ENCODE results near the gene MGAT5.
A peak's percentile ranks its signal among the peaks of the same experiment; 100 is the strongest.

Gene MGAT5, protein sequence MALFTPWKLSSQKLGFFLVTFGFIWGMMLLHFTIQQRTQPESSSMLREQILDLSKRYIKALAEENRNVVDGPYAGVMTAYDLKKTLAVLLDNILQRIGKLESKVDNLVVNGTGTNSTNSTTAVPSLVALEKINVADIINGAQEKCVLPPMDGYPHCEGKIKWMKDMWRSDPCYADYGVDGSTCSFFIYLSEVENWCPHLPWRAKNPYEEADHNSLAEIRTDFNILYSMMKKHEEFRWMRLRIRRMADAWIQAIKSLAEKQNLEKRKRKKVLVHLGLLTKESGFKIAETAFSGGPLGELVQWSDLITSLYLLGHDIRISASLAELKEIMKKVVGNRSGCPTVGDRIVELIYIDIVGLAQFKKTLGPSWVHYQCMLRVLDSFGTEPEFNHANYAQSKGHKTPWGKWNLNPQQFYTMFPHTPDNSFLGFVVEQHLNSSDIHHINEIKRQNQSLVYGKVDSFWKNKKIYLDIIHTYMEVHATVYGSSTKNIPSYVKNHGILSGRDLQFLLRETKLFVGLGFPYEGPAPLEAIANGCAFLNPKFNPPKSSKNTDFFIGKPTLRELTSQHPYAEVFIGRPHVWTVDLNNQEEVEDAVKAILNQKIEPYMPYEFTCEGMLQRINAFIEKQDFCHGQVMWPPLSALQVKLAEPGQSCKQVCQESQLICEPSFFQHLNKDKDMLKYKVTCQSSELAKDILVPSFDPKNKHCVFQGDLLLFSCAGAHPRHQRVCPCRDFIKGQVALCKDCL

GRCh38 chr2:134253804-134254203 is at the start of gene MGAT5:
Gene MGAT5, plus strand, starts transcription at chr2:134254072. Its CDS starts 332 bp downstream, at chr2:134254404.
- peak; percentile 27 for DNase-seq

DNA sequence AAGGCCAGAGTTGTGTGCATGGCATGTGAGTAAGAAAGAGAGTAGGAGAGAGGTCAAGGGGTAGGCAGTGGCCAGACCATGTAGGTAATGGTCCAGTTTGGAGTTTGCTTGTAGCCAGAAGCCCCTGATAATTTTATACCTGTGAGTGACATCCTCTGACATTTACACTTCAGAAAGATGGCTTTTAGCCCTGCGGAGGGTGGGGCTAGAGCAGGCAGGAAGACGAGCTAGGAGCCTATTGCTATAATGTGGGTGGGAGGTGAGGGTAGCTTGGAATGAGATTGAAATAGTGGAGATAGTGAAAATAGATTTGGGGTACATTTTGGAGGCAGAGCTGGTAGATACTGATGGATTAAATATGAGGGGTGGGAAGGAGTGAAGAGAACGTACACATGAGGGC is 48.8 kb upstream of the MGAT5 start:
- DNase-seq = peak; percentile 49

DNA sequence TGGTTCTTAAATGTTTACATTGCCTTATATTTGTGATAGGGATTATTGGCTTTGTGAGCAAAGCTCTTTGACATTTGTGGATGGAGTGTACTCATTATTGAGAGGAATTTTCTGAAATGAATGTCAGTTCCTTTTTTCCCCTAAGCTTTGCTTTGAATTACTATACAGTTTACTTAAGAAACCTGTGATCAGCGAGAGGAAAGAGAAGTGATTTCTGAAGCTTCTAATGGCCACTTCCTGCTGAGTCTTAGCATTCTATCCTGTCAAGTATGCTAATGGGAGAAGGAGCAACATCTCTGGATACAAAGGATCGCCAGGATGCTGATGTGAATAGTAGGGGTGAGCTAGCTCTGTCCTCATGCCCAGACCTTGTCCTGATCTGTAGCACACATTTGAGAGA is 47.8 kb upstream of the MGAT5 start:
- no peak for DNase-seq

GRCh38 chr2:134206573-134206972 is 47.3 kb upstream of the MGAT5 start:
- DNase-seq = no peak

GRCh38 chr2:134207589-134208209 is 46.2 kb upstream of the MGAT5 start:
- peak; percentile 77 for DNase-seq

GRCh38 chr2:134208825-134209224 is 45.0 kb upstream of the MGAT5 start:
- DNase-seq = no peak

- DNase-seq = no peak
Measured at GRCh38 chr2:134212746-134213145, 41.1 kb upstream of the MGAT5 start.

DNA sequence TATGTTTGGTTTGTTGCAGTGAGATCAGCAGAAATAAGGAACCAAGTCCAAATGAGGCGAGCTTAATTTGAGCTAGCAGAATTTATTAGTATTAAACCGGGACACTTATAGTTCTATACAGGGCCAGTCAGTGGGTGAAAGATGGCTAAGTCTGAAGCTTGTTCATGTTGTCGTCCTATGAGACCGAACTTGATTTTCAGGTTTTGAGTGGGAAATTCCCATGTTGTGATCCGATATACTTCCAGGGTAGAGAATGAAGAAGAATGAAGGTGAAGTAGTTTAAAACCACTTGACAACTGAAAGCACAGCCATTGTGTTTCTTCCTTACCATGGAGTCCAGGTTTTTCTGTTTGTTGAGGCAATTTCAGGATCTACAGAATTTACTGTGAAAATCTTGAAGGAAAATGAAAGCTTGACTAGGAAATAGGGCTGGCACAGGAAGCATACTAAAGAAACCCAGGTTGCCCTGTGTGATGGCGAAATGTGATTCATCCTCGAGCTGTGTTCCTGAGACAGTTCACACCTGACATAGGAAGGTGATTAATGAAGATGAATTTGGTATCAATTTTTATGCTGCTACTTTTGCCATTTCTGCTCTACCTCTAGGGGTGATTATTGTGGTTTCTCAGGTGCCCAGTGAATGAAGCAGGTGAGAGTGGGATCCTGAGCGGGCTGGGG is 37.6 kb upstream of the MGAT5 start:
- peak; percentile 52 for DNase-seq

DNA sequence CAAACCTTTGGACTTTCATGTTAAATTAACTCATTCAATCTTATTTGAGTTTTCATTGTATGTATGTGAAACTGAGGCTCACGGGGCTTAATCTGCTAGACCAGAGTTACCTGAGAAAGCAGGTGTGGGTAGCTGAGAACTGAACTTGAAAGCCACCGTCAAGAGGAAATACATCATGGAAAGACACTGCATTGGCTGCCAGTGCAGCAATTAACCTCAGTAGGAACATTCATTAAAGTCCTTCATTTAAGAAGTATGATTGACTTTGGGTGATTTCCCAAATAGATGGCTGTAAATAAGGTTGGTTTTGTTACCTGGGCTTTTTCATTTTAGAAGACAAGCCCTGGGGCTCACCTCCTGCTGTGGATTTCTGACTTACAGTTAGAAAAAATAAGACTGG is 36.5 kb upstream of the MGAT5 start:
- DNase-seq = peak; percentile 16

DNA sequence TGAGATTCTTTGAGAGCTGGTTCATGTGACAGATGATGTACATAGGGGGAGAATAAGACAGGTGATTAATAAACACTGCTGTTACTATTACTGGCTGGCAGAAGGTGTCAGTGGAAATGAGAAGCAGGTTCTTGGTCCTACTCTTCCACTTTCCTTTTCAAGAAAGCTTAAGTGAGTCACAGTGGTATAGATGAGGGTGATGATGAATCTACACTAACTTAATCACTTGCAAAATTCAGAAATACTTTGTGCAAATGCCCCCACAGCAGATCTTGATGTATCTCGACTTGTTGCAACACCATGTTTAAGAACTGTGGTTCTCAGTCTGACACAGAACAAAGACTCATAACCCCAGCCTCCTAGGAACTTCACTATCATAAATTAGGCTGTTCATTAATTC is 35.9 kb upstream of the MGAT5 start:
- peak; percentile 40 for DNase-seq

DNA sequence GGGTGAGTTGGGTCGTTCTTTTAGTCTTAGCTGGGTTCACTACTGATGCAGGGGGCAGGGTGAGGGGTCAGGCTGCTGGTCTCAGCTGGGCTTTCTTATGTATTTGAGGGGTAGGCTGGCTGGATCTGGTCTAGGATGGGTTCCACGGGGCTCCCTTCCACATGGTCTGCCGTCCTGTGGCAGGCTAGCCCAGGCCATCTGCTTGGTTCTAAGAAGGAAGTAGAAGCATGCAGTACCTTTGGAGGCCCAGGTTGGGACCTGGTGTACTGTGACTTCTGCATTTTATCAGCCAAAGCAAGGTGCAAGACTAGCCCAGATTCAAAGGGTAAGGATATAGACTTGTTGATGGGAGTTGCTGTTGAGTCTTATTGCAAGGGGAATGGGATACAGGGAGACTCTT is 35.5 kb upstream of the MGAT5 start:
- DNase-seq = no peak

DNA sequence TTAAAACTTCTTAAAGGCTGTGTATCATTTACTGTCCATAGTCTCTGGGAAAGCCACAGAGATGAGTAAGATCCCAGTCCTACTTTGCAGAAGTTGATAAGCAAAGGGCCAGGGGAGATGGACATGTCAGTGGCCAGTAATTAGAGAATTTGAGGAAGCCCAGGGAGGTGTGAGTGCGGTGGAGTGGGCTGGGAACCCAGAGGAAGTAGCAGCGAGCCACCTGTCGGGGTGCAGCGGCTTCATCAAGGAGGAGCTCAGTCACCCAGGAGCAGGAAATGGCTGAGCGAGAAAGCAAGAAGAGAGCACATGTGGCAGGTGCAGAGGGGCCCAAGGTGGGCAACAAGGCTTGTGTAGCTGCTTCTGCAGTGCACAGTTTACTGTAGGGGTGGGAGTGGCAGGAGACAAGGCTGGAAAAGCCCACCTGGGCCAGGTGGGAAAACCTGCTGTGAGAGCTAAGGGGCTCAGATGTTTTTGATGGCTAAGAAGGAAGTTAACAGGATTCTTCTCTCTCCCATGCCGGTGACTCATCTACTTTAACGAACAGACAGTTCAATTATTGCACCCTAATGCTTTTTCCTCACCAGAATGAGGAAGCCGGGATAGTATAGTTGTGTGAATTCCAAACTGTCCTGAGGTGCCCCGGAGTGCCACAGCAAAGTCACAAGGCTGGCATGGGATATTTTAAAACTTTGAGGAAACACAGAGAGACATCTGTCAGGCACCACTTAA is 34.8 kb upstream of the MGAT5 start:
- peak; percentile 71 for DNase-seq

DNA sequence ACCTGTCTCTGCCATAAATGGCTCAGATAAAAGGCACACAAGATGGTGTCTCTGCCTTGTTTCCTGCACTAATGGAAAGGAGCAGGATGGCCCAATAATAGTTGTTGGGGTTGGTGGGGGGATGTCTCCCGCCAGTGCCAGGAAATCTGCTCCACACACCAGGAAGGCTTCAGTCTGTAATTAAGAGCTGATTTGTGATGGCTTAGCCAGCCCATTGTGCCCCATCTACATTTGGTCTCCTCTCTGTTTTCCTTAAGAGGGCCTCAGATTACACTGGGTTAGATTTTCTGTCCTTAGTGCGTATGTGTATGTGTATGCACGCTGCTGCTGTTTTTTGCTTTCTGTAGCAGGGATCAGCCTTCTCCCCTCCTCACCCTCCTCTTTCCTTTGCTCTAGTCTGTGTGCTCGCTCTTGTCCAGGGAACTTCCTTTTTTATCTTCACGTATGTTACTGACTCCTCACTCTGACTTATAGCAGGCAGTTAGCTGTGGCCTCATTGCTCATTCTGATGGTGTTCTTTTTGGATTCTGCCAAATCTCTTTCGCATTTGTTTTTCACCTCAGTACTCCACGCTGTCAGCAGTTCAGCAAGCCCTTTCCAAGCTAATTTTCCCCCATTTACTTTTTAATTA is 33.4 kb upstream of the MGAT5 start:
- no peak for DNase-seq

DNA sequence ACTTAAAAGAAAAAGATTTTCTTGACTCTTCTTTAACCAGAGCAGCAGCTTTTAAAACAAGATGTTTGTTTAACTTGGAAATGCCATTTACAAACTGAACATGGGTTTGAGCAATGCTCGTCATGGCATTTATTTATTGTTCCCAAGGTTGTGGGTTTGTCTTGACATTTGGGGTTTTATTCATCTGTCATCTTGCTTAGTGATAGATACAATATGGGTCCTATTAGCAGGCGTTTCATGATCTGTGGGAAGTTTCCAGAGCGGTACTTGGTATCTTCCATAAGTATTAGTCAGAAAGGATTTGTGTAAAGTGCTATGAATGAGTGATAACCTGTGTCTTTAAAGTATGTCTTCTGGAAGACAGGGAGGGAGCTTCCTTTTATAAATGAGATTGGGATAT is 29.9 kb upstream of the MGAT5 start:
- no peak for DNase-seq

DNA sequence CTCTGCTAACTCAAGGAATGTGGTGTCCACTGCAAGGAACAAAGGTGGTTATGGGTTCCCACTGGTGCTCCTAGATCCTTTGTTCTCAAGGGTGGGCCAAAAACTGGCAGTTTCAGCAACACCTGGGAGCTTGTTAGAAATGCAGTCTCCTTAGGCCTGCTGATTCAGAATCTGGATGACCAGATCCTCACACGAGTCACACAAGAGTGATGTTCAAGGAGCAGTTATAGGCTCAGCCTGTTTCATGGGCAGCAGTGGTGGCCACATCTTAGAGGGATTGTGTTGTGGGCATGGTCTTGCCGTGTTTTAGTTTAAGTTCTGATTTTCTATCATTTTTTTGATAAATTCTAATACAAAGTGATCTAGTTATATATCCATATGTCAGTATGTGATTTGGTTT is 28.7 kb upstream of the MGAT5 start:
- no peak for DNase-seq

DNA sequence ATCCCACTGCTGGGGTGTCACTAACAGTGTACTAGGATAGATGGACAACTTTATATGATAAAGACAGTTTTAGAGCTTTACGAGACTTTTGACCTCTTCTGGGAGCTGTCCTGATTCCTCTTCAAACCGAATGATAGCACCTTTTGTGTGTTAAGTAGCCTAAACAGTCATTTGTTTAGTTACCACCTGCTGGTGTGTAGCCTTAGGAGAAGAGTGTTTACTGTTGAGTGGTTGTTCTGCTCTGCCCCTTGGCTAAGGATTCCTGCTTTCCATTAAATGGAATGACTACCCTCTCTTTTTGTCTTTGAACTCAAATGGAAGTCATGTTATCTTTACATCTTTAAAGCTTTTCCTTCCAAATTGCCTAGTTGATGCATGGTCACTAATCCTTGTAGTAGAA is 28.0 kb upstream of the MGAT5 start:
- DNase-seq = no peak

GRCh38 chr2:134226601-134227000 is 27.3 kb upstream of the MGAT5 start:
- no peak for DNase-seq

- no peak for DNase-seq
Measured at GRCh38 chr2:134227666-134228065, 26.2 kb upstream of the MGAT5 start.

DNA sequence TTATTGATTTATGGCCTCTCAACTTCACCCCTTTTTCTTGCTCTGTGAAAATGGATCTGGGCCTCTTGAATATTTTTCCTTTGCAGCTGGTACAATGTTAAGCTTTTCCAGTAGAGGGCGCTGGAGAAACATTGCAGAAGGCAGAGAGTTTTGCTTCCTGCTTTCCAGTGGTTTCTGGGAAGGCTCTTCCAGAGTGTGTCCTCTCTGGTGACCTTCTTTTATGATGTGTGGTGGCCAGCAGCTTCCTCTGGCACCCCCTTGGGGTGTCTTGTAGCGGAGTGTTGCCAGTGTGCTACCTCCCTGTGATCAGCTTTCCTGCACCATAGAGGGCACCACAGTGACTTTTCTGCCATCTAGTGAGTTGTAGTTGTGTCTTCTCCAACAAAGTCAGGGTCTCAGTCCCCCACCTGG is 25.4 kb upstream of the MGAT5 start:
- no peak for DNase-seq

GRCh38 chr2:134229540-134229939 is 24.3 kb upstream of the MGAT5 start:
- DNase-seq = no peak

DNA sequence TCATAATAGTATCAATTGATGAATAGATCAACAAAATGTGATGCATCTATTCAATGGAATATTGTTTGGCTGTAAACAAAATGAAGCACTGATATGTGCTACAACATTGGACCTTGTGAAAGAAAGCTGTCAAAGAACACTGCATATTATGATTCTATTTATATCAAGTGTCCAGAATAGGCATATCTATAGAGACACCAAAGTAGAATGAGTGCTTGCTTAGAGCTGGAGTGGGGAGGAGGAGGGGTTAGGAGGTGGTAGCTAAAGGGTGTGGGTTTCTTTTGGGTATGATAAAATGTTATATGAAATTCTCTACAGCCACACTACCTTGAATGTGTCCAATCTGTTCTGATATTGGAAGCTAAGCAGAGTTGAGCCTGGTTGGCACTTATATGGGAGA is 23.0 kb upstream of the MGAT5 start:
- DNase-seq = no peak
